Activated T-helper 1 cell treated with anti-CD3 and anti-CD28 coated beads, Interleukin-12 subunit alpha, Interleukin-12 subunit beta, Interleukin-2, Interleukin-4 antibody, amounts not matched to agents 30 ng/mL and 10 ng/mL and 1 ng/mL, durations not matched to agents 14 hours and 24 hours and 36 hours (primary cell): ENCODE data around the gene DBP. TPM values are rescaled to one million over a fixed set of nuclear protein-coding genes. Genes with fewer than 3 reads are reported as not detected.

Source experiments
- DNase-seq: peaks from one replicate; pipeline ENCODE4 v3.0.0; 2021; ENCODE audit warnings: low spot score
- H3K27ac Mint-ChIP-seq: one replicate; pipeline ENCODE4 v1.8.0; 2021; ENCODE audit warnings: mild to moderate bottlenecking, mixed read lengths
- H3K27me3 Mint-ChIP-seq: one replicate; pipeline ENCODE4 v1.8.0; 2022; ENCODE audit warnings: mild to moderate bottlenecking, moderate library complexity, mixed read lengths; ENCODE audit not compliant: insufficient read depth
- H3K36me3 Mint-ChIP-seq: one replicate; pipeline ENCODE4 v1.8.0; 2021; ENCODE audit warnings: low read depth, mixed read lengths
- H3K4me1 Mint-ChIP-seq: one replicate; pipeline ENCODE4 v1.8.0; 2021; ENCODE audit warnings: low read depth, mixed read lengths
- H3K4me3 Mint-ChIP-seq: one replicate; pipeline ENCODE4 v1.8.0; 2021; ENCODE audit warnings: mild to moderate bottlenecking, moderate library complexity, mixed read lengths
- H3K9me3 Mint-ChIP-seq: one replicate; pipeline ENCODE4 v1.8.0; 2021; ENCODE audit warnings: mixed read lengths
- intact Hi-C: fragments of 100-400 bp; cut with micrococcal nuclease; formaldehyde crosslinking; loops from one replicate; pipeline ENCODE4 v1.15.1; 2024
- total RNA-seq: library from RNA; stranded (reverse); gene quantifications from 2 replicates; pipeline ENCODE4 v1.2.3, GENCODE V29; 2022

DBP gene
- total RNA-seq, 1 donor from 2014 or later, result 9.1 TPM

DNA sequence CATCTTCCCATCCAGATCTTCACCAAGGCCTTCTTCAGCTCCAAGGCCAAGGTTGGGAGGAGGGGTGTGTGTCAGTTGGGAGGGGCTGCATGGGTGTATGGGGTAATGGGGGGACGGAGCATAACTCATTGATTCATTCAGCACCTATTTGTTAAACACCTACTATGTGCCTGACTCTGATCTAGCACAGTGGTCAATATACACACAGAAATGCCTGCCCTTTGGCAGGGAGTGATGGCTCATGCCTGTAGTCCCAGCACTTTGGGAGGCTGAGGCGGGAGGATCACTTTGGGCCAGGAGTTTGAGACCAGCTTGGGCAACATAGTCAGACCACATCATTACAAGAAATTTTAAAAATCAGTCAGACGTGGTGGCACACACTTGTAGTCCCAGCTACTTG is 49.8 kb downstream of the DBP start:
- H3K27me3 Mint-ChIP-seq, result no peaks in the 10 kb centered on the region
- H3K4me3 Mint-ChIP-seq, result no peak overlapping the region
- H3K27ac Mint-ChIP-seq, result no peak overlapping the region
- H3K36me3 Mint-ChIP-seq, result peaks cover 1% of the 10 kb centered on the region
- H3K4me1 Mint-ChIP-seq, result peaks cover 16% of the 10 kb centered on the region
- intact Hi-C loops, result no loop called here
- no peaks in the 10 kb centered on the region for H3K9me3 Mint-ChIP-seq
- DNase-seq, result no peak

DNA sequence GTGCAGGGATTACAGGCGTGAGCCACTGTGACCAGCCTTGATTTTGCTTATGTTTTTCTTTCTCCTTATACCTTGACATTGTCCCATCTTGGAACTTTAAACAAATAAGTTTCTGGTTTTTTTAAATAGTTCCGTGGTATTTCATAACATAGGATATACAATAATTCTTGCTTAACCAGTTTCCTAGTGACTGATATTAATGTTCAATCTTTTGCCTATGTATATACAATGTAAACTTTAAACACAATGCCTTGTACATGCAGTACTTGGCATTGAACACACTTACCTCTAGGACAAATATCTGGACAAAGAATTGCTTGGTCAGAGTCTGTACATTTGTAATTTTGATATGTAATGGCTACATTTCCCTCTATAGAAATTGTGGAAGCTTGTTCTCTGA is 55.0 kb downstream of the DBP start:
- no peak overlapping the region for H3K27ac Mint-ChIP-seq
- H3K4me3 Mint-ChIP-seq, result no peak overlapping the region
- intact Hi-C loops, result no loop called here
- H3K27me3 Mint-ChIP-seq, result no peaks in the 10 kb centered on the region
- H3K36me3 Mint-ChIP-seq, result peaks cover 1% of the 10 kb centered on the region
- H3K9me3 Mint-ChIP-seq, result no peaks in the 10 kb centered on the region
- peaks cover 6% of the 10 kb centered on the region for H3K4me1 Mint-ChIP-seq
- DNase-seq, result no peak

Other genes starting within 250 kb of the DBP start
- 70.9 and 74.2 TPM in 2 replicates for gene KDELR1, start 245.8 kb downstream of the DBP start, total RNA-seq
- gene GRIN2D, start 243.7 kb downstream of the DBP start, total RNA-seq, result 0.16 and 0.17 TPM in 2 replicates
- gene GRWD1, start 191.4 kb downstream of the DBP start, total RNA-seq, result 96.0 and 100 TPM in 2 replicates
- 2.2 and 2.4 TPM in 2 replicates for gene KCNJ14, start 181.8 kb downstream of the DBP start, total RNA-seq
- gene CYTH2, start 168.0 kb downstream of the DBP start, total RNA-seq, result 35.9 and 37.1 TPM in 2 replicates
- 2.0 and 3.1 TPM in 2 replicates for gene LMTK3, start 125.5 kb downstream of the DBP start, total RNA-seq
- gene SULT2B1, start 85.2 kb downstream of the DBP start, total RNA-seq, result not detected in 2 replicates
- not detected in 2 replicates for gene SPACA4, start 30.6 kb downstream of the DBP start, total RNA-seq
- gene FAM83E, start 22.3 kb downstream of the DBP start, total RNA-seq, result 7.3 TPM in 2 replicates
- gene RPL18, start 18.2 kb downstream of the DBP start, total RNA-seq, result 1,774 and 1,780 TPM in 2 replicates
- gene SPHK2, start 17.9 kb downstream of the DBP start, total RNA-seq, result 40.8 and 44.1 TPM in 2 replicates
- 13.0 and 13.9 TPM in 2 replicates for gene CA11, start 8.8 kb upstream of the DBP start, total RNA-seq
- gene NTN5, start 35.6 kb upstream of the DBP start, total RNA-seq, result 0.44 and 0.54 TPM in 2 replicates
- gene FUT2, start 58.6 kb upstream of the DBP start, total RNA-seq, result not detected in 2 replicates
- gene MAMSTR, start 82.3 kb upstream of the DBP start, total RNA-seq, result 1.4 and 1.7 TPM in 2 replicates
- gene RASIP1, start 103.2 kb upstream of the DBP start, total RNA-seq, result 0.44 and 0.88 TPM in 2 replicates
- 0.37 TPM in 1 of 2 replicates, not detected in the other for gene IZUMO1, start 109.5 kb upstream of the DBP start, total RNA-seq
- 0.54 and 0.57 TPM in 2 replicates for gene FUT1, start 115.3 kb upstream of the DBP start, total RNA-seq
- not detected in 2 replicates for gene FGF21, start 118.1 kb upstream of the DBP start, total RNA-seq
- 93.3 and 93.6 TPM in 2 replicates for gene BCAT2, start 173.7 kb upstream of the DBP start, total RNA-seq
- gene HSD17B14, start 199.1 kb upstream of the DBP start, total RNA-seq, result 0.57 and 0.64 TPM in 2 replicates
- gene PLEKHA4, start 231.2 kb upstream of the DBP start, total RNA-seq, result 1.4 and 1.9 TPM in 2 replicates
- 53.1 and 53.7 TPM in 2 replicates for gene PPP1R15A, start 235.0 kb upstream of the DBP start, total RNA-seq